Measurements from ENCODE around the gene ZBTB7C. TPM values are rescaled to one million over a fixed set of nuclear protein-coding genes. Genes with fewer than 3 reads are reported as not detected.

Gene ZBTB7C
- total and polyA plus RNA-seq, 2 experiments from 2014 or later, result 2.3 to 5.5 TPM

DNA sequence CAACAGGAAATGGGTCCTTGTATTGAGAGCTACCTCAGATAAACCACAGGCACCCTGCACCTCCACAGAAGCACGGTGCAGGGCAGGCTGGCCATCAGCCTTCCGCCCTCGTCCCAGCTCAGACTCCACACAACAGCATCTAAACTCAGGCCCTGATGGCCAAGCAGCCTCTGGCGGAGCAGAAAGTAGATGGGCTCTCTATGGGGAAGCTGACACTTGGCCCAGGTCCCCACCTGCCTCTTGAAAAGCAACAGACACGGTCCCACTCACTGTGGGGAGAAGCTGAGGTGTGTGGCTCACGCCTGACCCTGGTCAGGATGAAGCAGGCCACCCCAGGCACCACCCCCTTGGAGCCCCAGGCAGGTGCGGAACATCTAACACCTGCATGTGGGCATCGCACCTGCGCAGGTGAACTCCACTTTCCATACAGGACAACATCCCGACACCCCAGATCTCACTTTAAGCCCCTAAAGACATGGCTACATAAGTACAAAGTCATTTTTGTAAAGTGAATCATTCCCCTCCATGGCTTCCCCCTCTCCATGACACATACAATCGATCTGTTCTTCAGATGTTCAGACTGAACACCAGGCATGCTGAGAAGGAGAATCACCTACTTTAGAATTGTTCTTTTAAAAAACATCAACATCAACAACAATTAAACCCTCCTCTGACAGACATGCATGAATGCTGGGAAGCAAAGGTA, 208.4 kb downstream of the ZBTB7C start:
- Histone ChIP-seq H3K9me3 (ENCODE audit: low read depth) (no peaks in the 10 kb centered on the region), H3K27me3 (no peaks in the 10 kb centered on the region), H3K27ac (no peak overlapping the region), H3K4me3 (no peak overlapping the region), H3K36me3 (no peaks in the 10 kb centered on the region), H3K4me1 (ENCODE audit: low read depth) (no peaks in the 10 kb centered on the region)
- TF ChIP-seq, protein P1, sequence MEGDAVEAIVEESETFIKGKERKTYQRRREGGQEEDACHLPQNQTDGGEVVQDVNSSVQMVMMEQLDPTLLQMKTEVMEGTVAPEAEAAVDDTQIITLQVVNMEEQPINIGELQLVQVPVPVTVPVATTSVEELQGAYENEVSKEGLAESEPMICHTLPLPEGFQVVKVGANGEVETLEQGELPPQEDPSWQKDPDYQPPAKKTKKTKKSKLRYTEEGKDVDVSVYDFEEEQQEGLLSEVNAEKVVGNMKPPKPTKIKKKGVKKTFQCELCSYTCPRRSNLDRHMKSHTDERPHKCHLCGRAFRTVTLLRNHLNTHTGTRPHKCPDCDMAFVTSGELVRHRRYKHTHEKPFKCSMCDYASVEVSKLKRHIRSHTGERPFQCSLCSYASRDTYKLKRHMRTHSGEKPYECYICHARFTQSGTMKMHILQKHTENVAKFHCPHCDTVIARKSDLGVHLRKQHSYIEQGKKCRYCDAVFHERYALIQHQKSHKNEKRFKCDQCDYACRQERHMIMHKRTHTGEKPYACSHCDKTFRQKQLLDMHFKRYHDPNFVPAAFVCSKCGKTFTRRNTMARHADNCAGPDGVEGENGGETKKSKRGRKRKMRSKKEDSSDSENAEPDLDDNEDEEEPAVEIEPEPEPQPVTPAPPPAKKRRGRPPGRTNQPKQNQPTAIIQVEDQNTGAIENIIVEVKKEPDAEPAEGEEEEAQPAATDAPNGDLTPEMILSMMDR (IDR thresholded peaks at IDR 0.05; ENCODE audit: low read depth, low read length), result no peak
- no peak for DNase-seq (ENCODE audit: low read depth in 1 of 2, low spot score in 1 of 2)

DNA sequence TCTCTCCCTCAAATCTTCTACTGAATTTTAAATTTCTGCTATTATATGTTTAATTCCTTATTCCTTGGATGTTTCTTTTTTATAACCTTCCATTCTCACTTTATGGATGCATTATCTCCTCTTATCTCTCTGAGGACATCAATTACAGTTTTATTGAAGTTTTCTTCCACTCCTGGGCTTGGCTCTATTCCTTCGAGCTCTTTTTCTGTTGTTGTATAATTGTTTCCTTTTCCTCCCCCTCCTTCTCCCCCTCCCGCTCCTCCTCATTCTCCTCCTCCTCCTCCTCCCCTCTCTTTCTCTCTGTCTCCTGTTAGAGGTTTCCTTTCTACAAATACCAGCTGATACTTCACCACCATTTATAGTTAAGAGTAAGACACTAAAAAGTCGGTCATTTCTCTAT, 209.8 kb downstream of the ZBTB7C start:
- TF ChIP-seq, protein P1 (IDR thresholded peaks at IDR 0.05; ENCODE audit: low read depth, low read length), result no peak
- peaks cover 1% of the 10 kb centered on the region for H3K4me1 ChIP-seq (ENCODE audit: low read depth)
- H3K27me3 ChIP-seq, result no peaks in the 10 kb centered on the region
- no peak for DNase-seq (ENCODE audit: low read depth in 1 of 2, low spot score in 1 of 2)
- no peak overlapping the region for H3K27ac ChIP-seq
- H3K9me3 ChIP-seq (ENCODE audit: low read depth), result no peaks in the 10 kb centered on the region
- H3K4me3 ChIP-seq, result no peak overlapping the region
- H3K36me3 ChIP-seq, result no peaks in the 10 kb centered on the region

DNA sequence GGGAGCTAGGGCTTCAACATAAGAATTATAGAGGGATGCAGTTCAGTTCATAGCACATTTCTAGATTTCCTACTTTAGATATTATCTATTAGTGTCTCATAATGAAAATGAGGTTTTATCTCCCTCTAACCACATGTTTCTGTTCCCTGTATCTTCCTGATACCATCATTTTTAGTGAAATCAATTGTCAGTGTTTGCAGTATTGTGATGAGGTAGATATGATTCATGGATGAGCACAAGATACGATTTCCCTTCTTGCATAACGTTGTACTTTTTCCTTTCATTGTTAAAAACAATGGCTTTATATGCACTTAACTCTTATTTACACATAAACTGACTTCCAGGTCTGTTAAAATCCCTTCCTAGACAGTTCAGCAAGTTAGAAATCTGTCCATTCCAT, 211.4 kb downstream of the ZBTB7C start:
- Histone ChIP-seq H3K9me3 (ENCODE audit: low read depth) (no peaks in the 10 kb centered on the region), H3K4me1 (ENCODE audit: low read depth) (peaks cover 11% of the 10 kb centered on the region), H3K27me3 (no peaks in the 10 kb centered on the region), H3K27ac (no peak overlapping the region), H3K4me3 (no peak overlapping the region), H3K36me3 (no peaks in the 10 kb centered on the region)
- DNase-seq (ENCODE audit: low read depth in 1 of 2, low spot score in 1 of 2), result no peak
- TF ChIP-seq, protein P1 (IDR thresholded peaks at IDR 0.05; ENCODE audit: low read depth, low read length), result no peak

DNA sequence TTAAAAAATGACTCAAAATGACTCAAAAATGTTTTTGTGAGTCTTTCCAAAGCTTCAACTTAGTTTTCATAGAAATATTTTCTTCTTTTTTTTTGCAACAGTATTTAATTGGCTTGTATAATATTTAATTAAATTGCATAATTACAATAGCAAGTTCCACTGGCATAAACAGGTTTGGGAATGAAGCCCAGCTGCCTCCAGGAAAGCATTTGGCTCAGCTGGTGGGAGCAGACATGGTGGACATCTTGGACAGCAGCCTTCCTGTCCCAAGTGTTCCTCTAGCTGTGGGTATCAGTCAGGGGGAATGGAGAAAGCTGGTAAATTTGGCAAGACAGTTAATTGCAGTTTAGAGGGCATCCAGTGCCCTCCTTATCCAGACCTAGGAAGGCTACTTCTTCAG, 213.4 kb downstream of the ZBTB7C start:
- H3K36me3 ChIP-seq, result no peaks in the 10 kb centered on the region
- H3K27ac ChIP-seq, result no peak overlapping the region
- no peak for DNase-seq (ENCODE audit: low read depth in 1 of 2, low spot score in 1 of 2)
- H3K27me3 ChIP-seq, result no peaks in the 10 kb centered on the region
- TF ChIP-seq, protein P1 (IDR thresholded peaks at IDR 0.05; ENCODE audit: low read depth, low read length), result no peak
- peaks cover 19% of the 10 kb centered on the region for H3K4me1 ChIP-seq (ENCODE audit: low read depth)
- H3K9me3 ChIP-seq (ENCODE audit: low read depth), result no peaks in the 10 kb centered on the region
- H3K4me3 ChIP-seq, result no peak overlapping the region

DNA sequence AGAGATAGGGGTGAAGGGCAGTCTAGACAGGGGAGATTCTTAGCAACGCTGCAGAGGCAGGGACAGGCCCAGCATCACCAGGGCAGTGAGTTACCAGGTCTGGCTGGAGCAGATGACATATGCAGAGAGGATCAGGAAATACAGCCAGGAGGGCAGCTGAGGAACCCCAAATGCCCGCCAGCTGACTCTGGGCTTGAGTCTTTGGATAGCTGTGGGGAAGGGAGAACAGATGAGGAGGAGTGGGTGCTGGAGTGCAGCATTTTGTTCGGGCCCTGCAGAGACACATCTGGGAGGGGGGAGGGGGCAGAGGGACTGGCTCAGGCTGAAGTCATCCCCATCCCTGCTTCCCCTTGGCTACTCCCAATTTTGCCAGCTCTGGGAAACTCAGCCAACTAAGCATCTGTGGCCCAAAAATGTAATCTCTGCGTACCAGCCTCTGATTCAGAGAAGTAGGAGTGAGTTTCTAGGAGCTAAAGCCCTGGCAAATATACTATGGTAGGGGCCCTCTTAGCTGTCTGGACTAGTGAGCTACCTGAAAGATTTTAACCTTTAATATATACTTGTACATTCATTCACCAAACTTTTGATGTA, 214.5 kb downstream of the ZBTB7C start:
- no peaks in the 10 kb centered on the region for H3K9me3 ChIP-seq (ENCODE audit: low read depth)
- H3K27me3 ChIP-seq, result no peaks in the 10 kb centered on the region
- H3K4me3 ChIP-seq, result no peak overlapping the region
- TF ChIP-seq, protein P1 (IDR thresholded peaks at IDR 0.05; ENCODE audit: low read depth, low read length), result no peak
- H3K36me3 ChIP-seq, result no peaks in the 10 kb centered on the region
- H3K27ac ChIP-seq, result peak overlapping the region; percentile 66
- peaks cover 19% of the 10 kb centered on the region for H3K4me1 ChIP-seq (ENCODE audit: low read depth)
- no peak for DNase-seq (ENCODE audit: low read depth in 1 of 2, low spot score in 1 of 2)

All from cardiac muscle cell (in vitro differentiated cells and primary cell).